Fibroblast of the aortic adventitia (primary cell): ENCODE data around the gene CRELD2. TPM values are rescaled to one million over a fixed set of nuclear protein-coding genes. Genes with fewer than 3 reads are reported as not detected.

Source experiments
- DNase-seq: peaks from one replicate; pipeline ENCODE4 v3.0.0-alpha.2; 2010; ENCODE audit warnings: low read depth
- H3K4me3 ChIP-seq: 2 replicates; pipeline ENCODE4 v1.5.1; 2011; ENCODE audit warnings: low read depth, mild to moderate bottlenecking, control low read depth, low read length, moderate library complexity
- total RNA-seq: library from RNA; depleted of rRNA; stranded (reverse); fragments of >200 nt; gene quantifications from 2 replicates; pipeline ENCODE4 v1.2.3, GENCODE V29; 2012; ENCODE audit warnings: low replicate concordance
- TF ChIP-seq, protein P1 (sequence below): IDR thresholded peaks from 2 replicates; pipeline ENCODE4 v1.5.1; 2011; ENCODE audit warnings: mild to moderate bottlenecking, low read length, control low read depth, inconsistent platforms; ENCODE audit not compliant: insufficient read depth

CRELD2 gene
- total RNA-seq, 1 donor: 34.0 TPM

DNA sequence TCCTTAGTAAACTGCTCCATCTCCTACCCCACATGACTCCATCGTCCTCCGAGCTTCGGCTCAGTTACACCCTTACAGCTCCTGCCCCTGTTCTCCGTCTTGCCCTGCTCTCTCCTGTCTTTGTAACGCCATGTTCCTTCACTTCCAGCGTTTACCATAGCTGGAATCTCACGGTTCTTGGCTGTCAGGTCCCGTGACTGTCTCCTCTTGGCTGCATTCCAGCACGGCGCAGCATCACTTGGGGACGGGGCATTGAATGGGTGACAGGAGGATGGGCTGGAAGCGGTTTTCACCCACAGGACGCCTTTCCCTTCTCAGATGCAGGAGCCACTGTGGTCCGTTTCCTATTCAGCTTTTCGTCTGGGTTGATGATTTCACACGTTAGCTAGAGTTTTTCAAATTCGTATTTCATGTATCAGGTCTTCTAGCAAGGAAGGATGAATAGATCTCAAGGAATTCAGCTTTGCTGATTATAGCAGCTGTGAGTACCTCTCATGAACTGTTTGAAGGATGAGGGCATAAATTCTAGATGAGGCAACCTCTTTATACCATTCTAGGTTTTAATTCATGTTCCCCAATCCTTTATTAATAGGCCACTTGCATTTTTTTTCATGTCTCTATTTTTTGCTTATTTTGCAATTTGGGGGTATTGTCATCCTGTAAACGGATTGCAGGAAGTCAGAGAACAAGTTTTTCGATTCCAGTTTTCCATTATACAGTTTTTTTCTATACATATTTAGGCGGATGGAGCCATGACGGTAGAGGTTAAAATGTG, 35.7 kb upstream of the CRELD2 start:
- no peak for DNase-seq
- TF ChIP-seq, protein P1, sequence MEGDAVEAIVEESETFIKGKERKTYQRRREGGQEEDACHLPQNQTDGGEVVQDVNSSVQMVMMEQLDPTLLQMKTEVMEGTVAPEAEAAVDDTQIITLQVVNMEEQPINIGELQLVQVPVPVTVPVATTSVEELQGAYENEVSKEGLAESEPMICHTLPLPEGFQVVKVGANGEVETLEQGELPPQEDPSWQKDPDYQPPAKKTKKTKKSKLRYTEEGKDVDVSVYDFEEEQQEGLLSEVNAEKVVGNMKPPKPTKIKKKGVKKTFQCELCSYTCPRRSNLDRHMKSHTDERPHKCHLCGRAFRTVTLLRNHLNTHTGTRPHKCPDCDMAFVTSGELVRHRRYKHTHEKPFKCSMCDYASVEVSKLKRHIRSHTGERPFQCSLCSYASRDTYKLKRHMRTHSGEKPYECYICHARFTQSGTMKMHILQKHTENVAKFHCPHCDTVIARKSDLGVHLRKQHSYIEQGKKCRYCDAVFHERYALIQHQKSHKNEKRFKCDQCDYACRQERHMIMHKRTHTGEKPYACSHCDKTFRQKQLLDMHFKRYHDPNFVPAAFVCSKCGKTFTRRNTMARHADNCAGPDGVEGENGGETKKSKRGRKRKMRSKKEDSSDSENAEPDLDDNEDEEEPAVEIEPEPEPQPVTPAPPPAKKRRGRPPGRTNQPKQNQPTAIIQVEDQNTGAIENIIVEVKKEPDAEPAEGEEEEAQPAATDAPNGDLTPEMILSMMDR: no peak
- H3K4me3 ChIP-seq: no peak overlapping the region

DNA sequence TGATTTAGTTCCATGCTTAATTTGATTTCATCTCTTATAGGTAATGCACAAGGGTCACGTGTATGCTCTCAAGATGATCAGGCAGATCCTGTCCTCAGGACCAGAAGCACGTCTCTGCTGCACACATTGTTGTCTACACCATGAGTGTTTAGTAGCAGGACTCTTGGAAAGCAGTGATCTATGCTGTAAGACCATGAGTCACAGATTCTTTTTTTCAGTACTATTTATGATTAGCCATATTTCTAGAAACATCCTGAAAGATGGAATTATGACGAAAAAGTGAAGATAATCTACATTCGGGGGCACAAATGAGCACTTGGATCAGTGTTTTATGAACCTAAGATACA, 35.2 kb upstream of the CRELD2 start:
- DNase-seq: peak; percentile 7
- no peak overlapping the region for H3K4me3 ChIP-seq
- TF ChIP-seq, protein P1: no peak

DNA sequence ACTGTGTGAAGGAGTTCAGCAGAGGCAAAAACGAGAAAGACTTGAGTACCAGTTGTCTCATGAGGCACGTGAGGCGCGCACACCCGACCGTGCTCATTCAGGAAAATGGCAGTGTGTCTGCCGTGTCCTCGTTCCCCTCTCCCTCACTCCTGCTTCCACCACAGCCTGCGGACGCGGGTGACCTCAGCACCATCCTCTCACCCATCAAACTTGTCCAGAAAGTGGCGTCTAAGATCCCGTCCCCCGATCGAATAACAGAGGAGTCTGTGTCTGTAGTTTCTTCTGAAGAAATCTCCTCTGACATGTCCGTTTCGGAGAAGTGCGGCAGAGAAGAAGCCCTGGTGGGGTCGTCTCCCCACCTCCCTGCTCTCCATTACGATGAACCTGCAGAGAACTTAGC, 34.4 kb upstream of the CRELD2 start:
- no peak overlapping the region for H3K4me3 ChIP-seq
- TF ChIP-seq, protein P1: no peak
- DNase-seq: no peak

DNA sequence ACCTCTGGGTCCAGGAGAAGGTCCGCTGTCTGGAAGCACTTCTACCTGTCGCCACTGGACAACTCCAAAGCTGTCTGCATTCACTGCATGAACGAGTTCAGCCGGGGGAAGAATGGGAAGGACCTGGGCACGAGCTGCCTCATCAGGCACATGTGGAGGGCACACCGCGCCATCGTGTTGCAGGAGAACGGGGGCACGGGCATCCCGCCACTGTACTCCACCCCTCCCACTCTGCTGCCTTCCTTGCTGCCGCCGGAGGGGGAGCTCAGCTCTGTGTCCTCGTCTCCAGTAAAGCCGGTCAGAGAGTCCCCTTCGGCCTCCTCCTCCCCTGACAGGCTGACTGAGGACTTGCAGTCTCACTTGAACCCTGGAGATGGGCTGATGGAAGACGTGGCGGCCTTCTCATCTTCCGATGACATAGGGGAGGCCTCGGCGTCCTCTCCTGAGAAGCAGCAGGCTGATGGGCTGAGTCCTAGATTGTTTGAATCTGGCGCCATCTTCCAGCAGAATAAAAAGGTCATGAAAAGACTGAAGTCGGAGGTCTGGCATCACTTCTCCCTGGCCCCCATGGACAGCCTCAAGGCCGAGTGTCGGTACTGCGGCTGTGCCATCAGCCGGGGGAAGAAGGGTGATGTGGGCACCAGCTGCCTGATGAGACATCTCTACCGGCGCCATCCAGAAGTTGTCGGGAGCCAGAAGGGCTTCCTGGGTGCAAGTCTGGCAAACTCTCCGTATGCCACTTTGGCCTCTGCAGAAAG, 33.8 kb upstream of the CRELD2 start:
- H3K4me3 ChIP-seq: no peak overlapping the region
- DNase-seq: no peak
- TF ChIP-seq, protein P1: no peak

DNA sequence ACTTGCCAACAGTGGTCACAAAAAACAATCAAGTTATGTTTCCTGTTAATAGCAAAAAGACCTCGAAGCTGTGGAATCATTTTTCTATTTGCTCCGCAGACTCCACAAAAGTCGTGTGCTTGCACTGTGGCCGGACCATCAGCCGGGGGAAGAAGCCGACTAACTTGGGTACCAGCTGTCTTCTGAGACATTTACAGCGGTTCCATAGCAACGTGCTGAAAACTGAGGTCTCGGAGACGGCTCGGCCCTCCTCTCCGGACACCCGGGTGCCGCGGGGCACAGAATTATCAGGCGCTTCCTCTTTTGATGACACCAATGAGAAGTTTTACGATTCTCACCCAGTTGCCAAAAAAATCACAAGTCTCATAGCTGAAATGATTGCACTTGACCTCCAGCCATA, 33.2 kb upstream of the CRELD2 start:
- DNase-seq: no peak
- H3K4me3 ChIP-seq: no peak overlapping the region
- TF ChIP-seq, protein P1: no peak

DNA sequence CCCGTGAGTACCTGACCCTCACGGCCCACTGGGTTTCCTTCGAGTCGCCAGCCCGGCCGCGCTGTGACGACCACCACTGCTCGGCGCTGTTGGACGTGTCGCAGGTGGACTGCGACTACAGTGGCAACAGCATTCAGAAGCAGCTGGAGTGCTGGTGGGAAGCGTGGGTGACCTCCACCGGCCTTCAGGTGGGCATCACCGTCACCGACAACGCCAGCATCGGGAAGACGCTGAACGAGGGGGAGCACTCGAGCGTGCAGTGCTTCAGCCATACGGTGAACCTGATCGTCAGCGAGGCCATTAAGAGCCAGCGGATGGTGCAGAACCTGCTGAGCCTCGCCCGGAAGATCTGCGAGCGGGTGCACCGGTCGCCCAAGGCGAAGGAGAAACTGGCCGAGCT, 32.6 kb upstream of the CRELD2 start:
- TF ChIP-seq, protein P1: no peak
- H3K4me3 ChIP-seq: no peak overlapping the region
- no peak for DNase-seq
